ENCODE measurements around the gene MRC2.

Gene MRC2

GRCh38 chr17:62581764-62582163 lies 45.7 kb upstream of the MRC2 start:
- TF ChIP-seq, protein P1, sequence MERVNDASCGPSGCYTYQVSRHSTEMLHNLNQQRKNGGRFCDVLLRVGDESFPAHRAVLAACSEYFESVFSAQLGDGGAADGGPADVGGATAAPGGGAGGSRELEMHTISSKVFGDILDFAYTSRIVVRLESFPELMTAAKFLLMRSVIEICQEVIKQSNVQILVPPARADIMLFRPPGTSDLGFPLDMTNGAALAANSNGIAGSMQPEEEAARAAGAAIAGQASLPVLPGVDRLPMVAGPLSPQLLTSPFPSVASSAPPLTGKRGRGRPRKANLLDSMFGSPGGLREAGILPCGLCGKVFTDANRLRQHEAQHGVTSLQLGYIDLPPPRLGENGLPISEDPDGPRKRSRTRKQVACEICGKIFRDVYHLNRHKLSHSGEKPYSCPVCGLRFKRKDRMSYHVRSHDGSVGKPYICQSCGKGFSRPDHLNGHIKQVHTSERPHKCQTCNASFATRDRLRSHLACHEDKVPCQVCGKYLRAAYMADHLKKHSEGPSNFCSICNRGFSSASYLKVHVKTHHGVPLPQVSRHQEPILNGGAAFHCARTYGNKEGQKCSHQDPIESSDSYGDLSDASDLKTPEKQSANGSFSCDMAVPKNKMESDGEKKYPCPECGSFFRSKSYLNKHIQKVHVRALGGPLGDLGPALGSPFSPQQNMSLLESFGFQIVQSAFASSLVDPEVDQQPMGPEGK (CRISPR knock-in tag; IDR thresholded peaks at IDR 0.05; ENCODE audit: borderline replicate concordance), result no peak
- TF ChIP-seq TOX (CRISPR knock-in tag; IDR thresholded peaks at IDR 0.05; ENCODE audit: borderline replicate concordance) (no peak), ZFP3 (CRISPR knock-in tag; IDR thresholded peaks at IDR 0.05) (no peak), POU6F1 (CRISPR knock-in tag; IDR thresholded peaks at IDR 0.05; ENCODE audit: borderline replicate concordance, low read depth) (no peak), ESRRG (CRISPR knock-in tag; IDR thresholded peaks at IDR 0.05) (no peak), ISL1 (CRISPR knock-in tag; IDR thresholded peaks at IDR 0.05) (no peak)
- ATAC-seq, result no peak

GRCh38 chr17:62587554-62587953 lies 39.9 kb upstream of the MRC2 start:
- TF ChIP-seq RARB (CRISPR knock-in tag; IDR thresholded peaks at IDR 0.05), result no peak
- no peak for TF ChIP-seq PPARA (CRISPR knock-in tag; IDR thresholded peaks at IDR 0.05; ENCODE audit: borderline replicate concordance)
- TF ChIP-seq OSR1 (CRISPR knock-in tag; IDR thresholded peaks at IDR 0.05), result no peak
- TF ChIP-seq SNAI2 (CRISPR knock-in tag; IDR thresholded peaks at IDR 0.05), result no peak
- TF ChIP-seq ZNF70 (CRISPR knock-in tag; IDR thresholded peaks at IDR 0.05), result no peak
- TF ChIP-seq TSHZ2 (CRISPR knock-in tag; IDR thresholded peaks at IDR 0.05), result no peak
- TF ChIP-seq ZFP3 (CRISPR knock-in tag; IDR thresholded peaks at IDR 0.05), result no peak
- no peak for TF ChIP-seq CSDC2 (CRISPR knock-in tag; IDR thresholded peaks at IDR 0.05)
- TF ChIP-seq ZC3H10 (CRISPR knock-in tag; IDR thresholded peaks at IDR 0.05), result no peak
- no peak for TF ChIP-seq ZNF8 (CRISPR knock-in tag; IDR thresholded peaks at IDR 0.05)
- no peak for TF ChIP-seq ESRRG (CRISPR knock-in tag; IDR thresholded peaks at IDR 0.05)
- TF ChIP-seq, protein P2, sequence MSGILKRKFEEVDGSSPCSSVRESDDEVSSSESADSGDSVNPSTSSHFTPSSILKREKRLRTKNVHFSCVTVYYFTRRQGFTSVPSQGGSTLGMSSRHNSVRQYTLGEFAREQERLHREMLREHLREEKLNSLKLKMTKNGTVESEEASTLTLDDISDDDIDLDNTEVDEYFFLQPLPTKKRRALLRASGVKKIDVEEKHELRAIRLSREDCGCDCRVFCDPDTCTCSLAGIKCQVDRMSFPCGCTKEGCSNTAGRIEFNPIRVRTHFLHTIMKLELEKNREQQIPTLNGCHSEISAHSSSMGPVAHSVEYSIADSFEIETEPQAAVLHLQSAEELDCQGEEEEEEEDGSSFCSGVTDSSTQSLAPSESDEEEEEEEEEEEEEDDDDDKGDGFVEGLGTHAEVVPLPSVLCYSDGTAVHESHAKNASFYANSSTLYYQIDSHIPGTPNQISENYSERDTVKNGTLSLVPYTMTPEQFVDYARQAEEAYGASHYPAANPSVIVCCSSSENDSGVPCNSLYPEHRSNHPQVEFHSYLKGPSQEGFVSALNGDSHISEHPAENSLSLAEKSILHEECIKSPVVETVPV (CRISPR knock-in tag; IDR thresholded peaks at IDR 0.05), result no peak
- no peak for TF ChIP-seq ZNF565 (CRISPR knock-in tag; conservative IDR thresholded peaks at IDR 0.05; ENCODE audit: low read depth)
- no peak for TF ChIP-seq ISL1 (CRISPR knock-in tag; IDR thresholded peaks at IDR 0.05)
- TF ChIP-seq POU6F1 (CRISPR knock-in tag; IDR thresholded peaks at IDR 0.05; ENCODE audit: borderline replicate concordance, low read depth), result no peak
- TF ChIP-seq ARNTL (CRISPR knock-in tag; IDR thresholded peaks at IDR 0.05; ENCODE audit: borderline replicate concordance, low read depth), result no peak
- no peak for TF ChIP-seq ZFP30 (CRISPR knock-in tag; IDR thresholded peaks at IDR 0.05)
- no peak for TF ChIP-seq TOX (CRISPR knock-in tag; IDR thresholded peaks at IDR 0.05; ENCODE audit: borderline replicate concordance)
- TF ChIP-seq, protein P1 (CRISPR knock-in tag; IDR thresholded peaks at IDR 0.05; ENCODE audit: borderline replicate concordance), result no peak
- TF ChIP-seq CREB5 (CRISPR knock-in tag; IDR thresholded peaks at IDR 0.05; ENCODE audit: low read depth), result no peak
- ATAC-seq, result no peak; the same call in none of the 3 replicates

Data from SK-N-SH treated with all-trans-retinoic acid at 6 μM for 48 hours (cell line).